ENCODE results near the gene DDAH2.
A peak's percentile ranks its signal among the peaks of the same experiment; 100 is the strongest.
"Not testable (repeated sequence)": the region's sequence is repeated elsewhere in the genome, so short reads cannot be mapped to it uniquely, and the experiment has no call there.

The DDAH2 gene

DNA sequence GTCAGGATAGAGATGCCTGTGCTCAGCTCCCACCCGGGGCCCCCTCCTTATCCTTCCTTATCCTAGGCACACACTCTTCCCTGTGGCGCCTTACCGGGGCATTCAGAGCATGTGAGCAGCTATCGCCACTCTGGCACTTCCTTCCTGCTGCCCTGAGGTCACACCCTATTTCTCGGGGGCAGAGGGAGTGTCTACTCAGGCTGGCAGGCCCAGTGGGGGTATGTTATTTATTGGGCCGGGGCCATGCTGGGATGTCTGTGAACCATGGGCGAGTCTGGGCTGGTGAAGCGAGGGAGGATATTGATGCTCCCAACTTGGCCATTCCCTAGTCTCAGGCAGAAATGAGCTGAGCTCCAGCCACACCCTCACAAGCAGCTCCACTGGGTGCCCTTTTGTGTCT lies 17.9 kb downstream of the DDAH2 start:
- Histone ChIP-seq H3K9me3 (ENCODE audit: control insufficient read depth, insufficient read depth, low read depth, low read length) (no peaks in the 10 kb centered on the region), H3K36me3 (ENCODE audit: control insufficient read depth in 2 of 2, insufficient read depth in 1 of 2, low read length in 2 of 2) (no peaks in the 10 kb centered on the region), H3K4me3 (ENCODE audit: low read depth, low read length) (no peak overlapping the region), H3K4me1 (ENCODE audit: control insufficient read depth, insufficient read depth, low read length) (peaks cover 4% of the 10 kb centered on the region), H3K27ac (ENCODE audit: extremely low read depth, low read depth, low read length) (no peak overlapping the region)
- ChIA-PET POLR2A (interaction anchor here (0.5 to 2.0 kb wide), 6 partner anchors 8 to 116 kb away, joined by 3 to 11 read pairs (median 4); partner anchors contain the start of genes ABHD16A, DDAH2 and HSPA1B), CTCF (interaction anchor here (0.6 to 1.2 kb wide), 4 partner anchors 9 to 114 kb away, joined by 3 to 5 read pairs (median 4); no protein-coding TSS in a partner anchor)
- TF ChIP-seq ZNF677 (tag by site-specific recombination; IDR thresholded peaks at IDR 0.05): no peak
- TF ChIP-seq ZNF544 (tag by site-specific recombination; IDR thresholded peaks at IDR 0.05): no peak
- TF ChIP-seq ZNF341 (tag by site-specific recombination; IDR thresholded peaks at IDR 0.05; ENCODE audit: low read depth): peak; percentile 34; the same call in 1 of the 2 replicates
- TF ChIP-seq ZNF600 (tag by site-specific recombination; IDR thresholded peaks at IDR 0.05): no peak
- TF ChIP-seq, protein P1, sequence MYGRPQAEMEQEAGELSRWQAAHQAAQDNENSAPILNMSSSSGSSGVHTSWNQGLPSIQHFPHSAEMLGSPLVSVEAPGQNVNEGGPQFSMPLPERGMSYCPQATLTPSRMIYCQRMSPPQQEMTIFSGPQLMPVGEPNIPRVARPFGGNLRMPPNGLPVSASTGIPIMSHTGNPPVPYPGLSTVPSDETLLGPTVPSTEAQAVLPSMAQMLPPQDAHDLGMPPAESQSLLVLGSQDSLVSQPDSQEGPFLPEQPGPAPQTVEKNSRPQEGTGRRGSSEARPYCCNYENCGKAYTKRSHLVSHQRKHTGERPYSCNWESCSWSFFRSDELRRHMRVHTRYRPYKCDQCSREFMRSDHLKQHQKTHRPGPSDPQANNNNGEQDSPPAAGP (tag by site-specific recombination; IDR thresholded peaks at IDR 0.05): peak; percentile 89
- TF ChIP-seq SP7 (tag by site-specific recombination; IDR thresholded peaks at IDR 0.05): 0 out of 2 replicates have a peak, but pooled peaks have one; percentile 30
- TF ChIP-seq KLF1 (tag by site-specific recombination; IDR thresholded peaks at IDR 0.05): peak; percentile 71
- TF ChIP-seq ZIC2 (tag by site-specific recombination; IDR thresholded peaks at IDR 0.05): peak; percentile 85

DNA sequence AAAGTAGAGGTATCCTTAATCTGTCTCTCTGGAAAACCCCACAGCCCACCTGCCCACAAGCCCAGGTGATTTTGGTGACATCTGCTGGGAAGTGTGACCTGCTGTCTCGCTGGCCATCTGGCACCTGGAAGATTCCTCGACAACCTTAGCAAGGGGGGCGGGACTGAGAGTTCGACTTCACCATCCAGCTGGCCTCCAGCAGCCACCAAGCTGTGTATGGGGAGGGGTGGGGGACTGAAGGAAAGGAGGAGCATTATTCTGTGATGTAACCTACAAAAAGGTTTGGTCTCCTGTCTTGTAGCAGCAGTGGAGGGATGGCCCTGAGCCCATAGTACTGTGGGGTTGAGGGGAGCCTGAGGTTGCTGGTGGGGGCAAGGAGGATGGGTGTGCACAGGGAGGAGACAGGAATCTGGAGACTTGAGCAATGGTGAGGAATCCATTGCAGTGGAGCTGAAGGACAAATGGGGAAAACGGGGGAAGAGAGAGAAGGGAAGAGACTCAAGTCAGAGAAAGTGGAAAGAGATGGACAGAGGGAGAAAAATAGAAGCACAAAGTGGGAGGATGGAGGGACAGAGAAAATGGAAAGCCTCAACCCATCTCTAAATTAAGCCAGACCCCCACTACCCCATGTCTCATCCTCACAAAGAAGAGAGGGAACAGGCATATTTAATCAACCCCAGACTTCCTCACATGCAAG lies 18.4 kb downstream of the DDAH2 start:
- POLR2A ChIA-PET: interaction anchor here (1.3 to 2.0 kb wide), 4 partner anchors 8 to 117 kb away, joined by 3 to 11 read pairs (median 6); partner anchors contain the start of genes ABHD16A, DDAH2 and HSPA1B
- Histone ChIP-seq H3K36me3 (ENCODE audit: control insufficient read depth in 2 of 2, insufficient read depth in 1 of 2, low read length in 2 of 2) (no peaks in the 10 kb centered on the region), H3K4me1 (ENCODE audit: control insufficient read depth, insufficient read depth, low read length) (peaks cover 4% of the 10 kb centered on the region), H3K27ac (ENCODE audit: extremely low read depth, low read depth, low read length) (no peak overlapping the region), H3K9me3 (ENCODE audit: control insufficient read depth, insufficient read depth, low read depth, low read length) (no peaks in the 10 kb centered on the region), H3K4me3 (ENCODE audit: low read depth, low read length) (no peak overlapping the region)
- TF ChIP-seq ZNF146 (tag by site-specific recombination; IDR thresholded peaks at IDR 0.05) (0 out of 2 replicates have a peak, but pooled peaks have one; percentile 5), MEIS1 (CRISPR knock-in tag; IDR thresholded peaks at IDR 0.05; ENCODE audit: borderline replicate concordance) (no peak), ZNF366 (tag by site-specific recombination; conservative IDR thresholded peaks at IDR 0.05) (peak; percentile 54; the same call in 1 of the 2 replicates), HOXA7 (CRISPR knock-in tag; IDR thresholded peaks at IDR 0.05; ENCODE audit: borderline replicate concordance) (no peak), ZNF24 (tag by site-specific recombination; IDR thresholded peaks at IDR 0.05) (no peak), ZNF777 (tag by site-specific recombination; IDR thresholded peaks at IDR 0.05; ENCODE audit: borderline replicate concordance) (no peak)
- CTCF ChIA-PET: interaction anchor here (0.6 to 1.2 kb wide), 4 partner anchors 9 to 114 kb away, joined by 3 to 5 read pairs (median 4); no protein-coding TSS in a partner anchor

DNA sequence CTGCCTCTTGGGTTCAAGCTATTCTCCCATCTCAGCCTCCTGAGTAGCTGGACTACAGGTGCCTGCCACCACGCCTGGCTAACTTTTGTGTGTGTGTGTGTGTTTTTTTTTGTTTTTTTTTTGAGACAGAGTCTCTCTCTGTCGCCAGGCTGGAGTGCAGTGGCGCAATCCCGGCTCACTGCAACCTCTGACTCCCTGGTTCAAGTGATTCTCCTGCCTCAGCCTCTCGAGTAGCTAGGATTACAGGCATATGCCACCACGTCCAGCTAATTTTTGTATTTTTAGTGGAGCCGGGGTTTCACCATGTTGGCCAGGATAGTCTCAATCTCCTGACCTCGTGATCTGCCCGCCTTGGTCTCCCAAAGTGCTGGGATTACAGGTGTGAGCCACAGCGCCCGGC lies 19.9 kb downstream of the DDAH2 start:
- ChIA-PET CTCF (interaction anchor here (0.6 kb wide), 1 partner anchor 53 kb away, joined by 3 read pairs; no protein-coding TSS in a partner anchor), POLR2A (interaction anchor here (0.6 to 1.0 kb wide), 2 partner anchors 27 to 309 kb away, joined by 4 read pairs; partner anchors contain the start of gene CLIC1)
- H3K9me3 ChIP-seq (ENCODE audit: control insufficient read depth, insufficient read depth, low read depth, low read length); H3K36me3 ChIP-seq (ENCODE audit: control insufficient read depth in 2 of 2, insufficient read depth in 1 of 2, low read length in 2 of 2); H3K27ac ChIP-seq (ENCODE audit: extremely low read depth, low read depth, low read length); H3K4me1 ChIP-seq (ENCODE audit: control insufficient read depth, insufficient read depth, low read length); H3K4me3 ChIP-seq (ENCODE audit: low read depth, low read length): not testable (repeated sequence)
- TF ChIP-seq, protein P2, sequence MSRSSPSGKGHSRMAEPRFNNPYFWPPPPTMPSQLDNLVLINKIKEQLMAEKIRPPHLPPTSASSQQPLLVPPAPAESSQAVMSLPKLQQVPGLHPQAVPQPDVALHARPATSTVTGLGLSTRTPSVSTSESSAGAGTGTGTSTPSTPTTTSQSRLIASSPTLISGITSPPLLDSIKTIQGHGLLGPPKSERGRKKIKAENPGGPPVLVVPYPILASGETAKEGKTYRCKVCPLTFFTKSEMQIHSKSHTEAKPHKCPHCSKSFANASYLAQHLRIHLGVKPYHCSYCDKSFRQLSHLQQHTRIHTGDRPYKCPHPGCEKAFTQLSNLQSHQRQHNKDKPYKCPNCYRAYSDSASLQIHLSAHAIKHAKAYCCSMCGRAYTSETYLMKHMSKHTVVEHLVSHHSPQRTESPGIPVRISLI (tag by site-specific recombination; IDR thresholded peaks at IDR 0.05): 0 out of 2 replicates have a peak, but pooled peaks have one; percentile 34

DNA sequence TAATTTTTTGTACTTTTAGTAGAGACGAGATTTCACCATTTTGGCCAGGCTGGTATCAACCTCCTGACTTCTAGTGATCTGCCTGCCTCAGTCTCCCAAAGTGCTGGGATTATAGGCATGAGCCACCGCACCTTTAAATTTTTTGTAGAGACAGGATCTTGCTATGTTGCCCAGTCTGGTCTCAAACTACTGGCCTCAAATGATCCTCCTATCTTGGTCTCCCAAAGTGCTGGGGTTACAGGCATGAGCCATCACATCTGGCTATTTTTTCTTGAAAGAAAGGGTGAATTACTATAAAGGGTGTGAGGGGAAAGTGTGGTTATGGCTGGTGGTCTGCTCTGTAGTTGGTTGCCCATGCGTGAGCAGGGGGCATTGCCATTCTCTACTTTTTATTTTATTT lies 20.9 kb downstream of the DDAH2 start:
- Histone ChIP-seq H3K4me3 (ENCODE audit: low read depth, low read length) (no peak overlapping the region), H3K4me1 (ENCODE audit: control insufficient read depth, insufficient read depth, low read length) (no peaks in the 10 kb centered on the region), H3K36me3 (ENCODE audit: control insufficient read depth in 2 of 2, insufficient read depth in 1 of 2, low read length in 2 of 2) (no peaks in the 10 kb centered on the region), H3K27ac (ENCODE audit: extremely low read depth, low read depth, low read length) (no peak overlapping the region), H3K9me3 (ENCODE audit: control insufficient read depth, insufficient read depth, low read depth, low read length) (no peaks in the 10 kb centered on the region)
- ChIA-PET CTCF (interaction anchor here (0.6 kb wide), 2 partner anchors 14 to 52 kb away, joined by 3 read pairs; no protein-coding TSS in a partner anchor), POLR2A (interaction anchor here (1.6 kb wide), 1 partner anchor 28 kb away, joined by 3 read pairs; the partner anchor contains the start of gene CLIC1)
- TF ChIP-seq ZNF121 (tag by site-specific recombination; IDR thresholded peaks at IDR 0.05) (peak; percentile 88), ZNF76 (tag by site-specific recombination; IDR thresholded peaks at IDR 0.05; ENCODE audit: borderline replicate concordance, low read depth) (no peak)

All from HEK293 (cell line).